NCI-H128 (cell line): ENCODE results near the gene NUDT13.
A peak's percentile ranks its signal among the peaks of the same experiment; 100 is the strongest.

Experiments used
- DNase-seq: peaks from one replicate; lab custom pipeline; 2025; ENCODE audit not compliant: unreplicated experiment; lab: John Stamatoyannopoulos, UW

NUDT13 gene

GRCh38 chr10:73110345-73110849 lies at the start of gene NUDT13:
NUDT13 (plus strand) TSS chr10:73110455; CDS start chr10:73114366, 3,911 bp downstream.
- no peak for DNase-seq

DNA sequence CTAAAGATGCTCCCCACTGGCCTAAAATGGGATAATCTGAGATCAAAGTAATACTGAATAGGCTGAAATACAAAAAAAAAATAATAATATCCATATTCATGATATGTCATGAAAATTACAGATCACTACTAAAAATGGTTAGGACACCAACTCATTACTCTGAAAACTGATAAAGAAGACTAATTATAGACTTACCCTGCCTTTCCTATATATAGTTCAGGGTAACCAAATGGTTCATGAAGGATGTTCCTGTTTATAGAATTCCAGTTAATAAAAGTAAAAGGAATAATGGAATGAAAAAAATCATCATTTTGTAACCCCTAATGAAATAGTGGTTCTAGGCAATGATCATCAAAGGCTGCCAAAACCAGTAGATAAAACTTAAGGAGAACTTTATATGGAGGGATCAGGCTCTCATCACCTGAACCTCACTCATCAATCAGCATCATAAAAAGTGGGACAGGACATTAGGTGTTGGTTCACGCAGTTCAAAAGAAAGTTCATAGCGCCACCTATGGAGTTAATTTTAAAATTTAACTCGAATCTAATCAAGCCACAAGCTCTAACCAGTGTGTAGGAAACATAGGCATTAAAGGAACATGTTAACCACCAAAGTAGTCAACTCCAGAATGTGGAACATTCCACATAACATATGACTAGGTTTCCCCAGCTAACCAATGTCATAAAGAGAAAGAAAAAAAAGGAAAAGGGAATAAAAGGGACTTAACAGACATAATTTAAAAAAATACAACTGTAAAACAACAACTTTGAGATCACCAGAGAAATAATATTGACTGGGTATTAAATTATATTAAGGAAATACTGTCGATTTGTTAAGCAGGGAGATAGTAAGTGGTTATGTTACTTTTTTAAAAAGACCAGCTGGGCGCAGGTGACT lies 49.3 kb upstream of the NUDT13 start:
- DNase-seq = no peak

GRCh38 chr10:73061743-73062142 lies 48.5 kb upstream of the NUDT13 start:
- no peak for DNase-seq

DNA sequence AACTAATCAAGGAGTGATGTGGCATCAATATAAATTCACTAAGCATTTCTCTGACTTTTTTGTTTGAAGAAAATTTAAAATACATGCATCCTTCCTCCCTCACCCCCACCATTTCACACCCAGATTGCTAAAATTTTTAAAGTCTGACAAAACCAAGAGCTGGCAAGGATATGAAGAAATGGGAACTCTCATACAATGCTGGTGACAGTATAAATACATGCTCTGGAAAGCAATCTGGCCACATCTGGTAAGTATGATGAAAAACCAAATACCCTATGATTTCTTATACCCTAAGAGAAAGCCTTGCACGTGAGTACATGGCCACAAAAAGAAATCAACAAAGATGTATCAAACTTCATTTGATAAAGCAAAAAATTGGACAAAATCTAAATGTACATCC lies 44.8 kb upstream of the NUDT13 start:
- no peak for DNase-seq

DNA sequence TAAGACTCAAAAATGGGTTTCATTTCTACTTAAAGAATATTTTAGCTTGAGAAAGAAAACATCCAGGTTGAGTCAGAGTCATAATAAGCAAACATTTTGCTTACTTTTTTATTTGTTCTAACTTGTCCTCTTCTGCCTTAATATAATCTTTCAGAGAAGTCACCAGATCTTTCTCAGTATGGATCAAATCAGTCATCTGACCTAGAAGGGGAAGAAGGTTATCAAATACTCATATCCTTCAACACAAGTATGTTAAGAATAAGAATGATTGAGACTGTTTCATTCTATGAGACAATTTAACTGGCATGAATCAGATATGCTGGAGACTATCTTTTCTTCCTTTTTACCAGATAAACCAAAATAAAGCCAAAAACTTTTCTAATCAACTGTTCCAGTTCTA lies 36.6 kb upstream of the NUDT13 start:
- DNase-seq = no peak

DNA sequence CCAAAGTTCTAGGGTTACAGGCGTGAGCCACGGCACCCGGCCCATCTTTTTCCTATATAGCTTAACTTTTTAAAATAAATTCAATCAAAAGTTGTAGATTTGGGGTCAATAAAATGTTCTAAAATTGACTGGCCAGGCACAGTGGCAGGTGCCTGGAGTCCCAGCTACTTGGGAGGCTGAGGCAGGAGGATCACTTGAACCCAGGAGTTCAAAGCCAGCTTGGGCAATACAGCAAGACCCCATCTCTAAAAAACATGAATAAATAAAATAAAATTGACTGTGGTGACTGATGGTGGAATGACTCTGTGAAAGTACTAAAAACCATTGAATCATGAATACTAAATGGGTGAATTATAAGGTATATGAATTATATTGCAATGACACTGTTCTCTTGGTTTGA lies 34.4 kb upstream of the NUDT13 start:
- DNase-seq = no peak

- no peak for DNase-seq
Measured at GRCh38 chr10:73076360-73077183, 33.7 kb upstream of the NUDT13 start.

DNA sequence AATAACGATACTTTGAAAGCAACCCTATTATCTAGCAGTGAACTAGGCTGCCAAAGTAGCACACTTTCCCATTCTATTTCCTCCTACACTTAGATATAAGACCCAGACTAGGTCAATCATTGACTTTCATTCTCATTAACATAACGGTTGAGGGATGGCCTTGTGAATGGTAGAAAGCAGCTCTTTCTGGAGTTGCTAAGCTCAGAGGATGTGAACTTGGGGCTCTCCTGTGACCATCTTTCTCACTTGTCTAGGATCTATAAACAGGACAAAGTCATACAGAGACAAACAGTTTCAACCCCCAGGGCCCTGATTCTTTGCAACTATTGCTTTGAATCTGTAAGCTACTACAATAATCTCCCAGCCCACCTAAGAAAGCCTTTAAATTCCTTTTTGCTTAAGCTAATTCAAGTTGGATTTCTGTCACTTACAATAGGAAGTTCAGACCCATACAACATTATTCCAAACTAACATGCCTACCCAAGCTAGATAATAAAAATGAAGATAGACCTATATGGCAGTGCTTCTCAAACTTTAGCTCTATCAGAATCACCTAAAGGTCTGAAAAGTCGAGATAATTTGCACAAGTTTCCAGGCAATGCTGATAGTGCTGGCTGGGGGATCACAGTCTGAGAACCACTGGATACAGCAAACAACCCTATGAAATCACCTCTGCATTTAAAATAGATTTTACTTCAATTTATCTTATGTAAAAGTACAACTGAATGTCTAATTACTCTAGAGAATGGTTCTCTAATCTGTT lies 30.3 kb upstream of the NUDT13 start:
- no peak for DNase-seq

DNA sequence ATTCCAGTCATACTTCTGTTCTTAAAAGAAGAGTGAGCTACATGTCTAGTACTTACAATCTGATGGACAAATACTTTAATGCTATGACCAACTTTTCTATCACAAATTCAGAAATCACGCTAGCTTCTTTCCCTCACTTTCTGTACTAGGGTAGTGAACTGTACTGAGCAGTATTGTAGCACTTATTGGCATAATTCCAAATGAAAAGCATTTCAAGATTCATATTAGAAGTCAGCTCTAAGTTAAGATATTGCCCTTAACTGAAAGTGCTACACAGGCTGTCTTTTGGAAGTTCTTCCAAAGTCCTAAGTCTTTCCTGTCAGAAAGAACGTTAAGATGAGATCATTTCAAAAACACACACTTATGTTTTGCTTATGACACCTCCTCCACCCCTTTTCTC lies 27.0 kb upstream of the NUDT13 start:
- no peak for DNase-seq

- no peak for DNase-seq
Measured at GRCh38 chr10:73084209-73084608, 26.0 kb upstream of the NUDT13 start.

GRCh38 chr10:73086816-73087215 lies 23.4 kb upstream of the NUDT13 start:
- DNase-seq = no peak

DNA sequence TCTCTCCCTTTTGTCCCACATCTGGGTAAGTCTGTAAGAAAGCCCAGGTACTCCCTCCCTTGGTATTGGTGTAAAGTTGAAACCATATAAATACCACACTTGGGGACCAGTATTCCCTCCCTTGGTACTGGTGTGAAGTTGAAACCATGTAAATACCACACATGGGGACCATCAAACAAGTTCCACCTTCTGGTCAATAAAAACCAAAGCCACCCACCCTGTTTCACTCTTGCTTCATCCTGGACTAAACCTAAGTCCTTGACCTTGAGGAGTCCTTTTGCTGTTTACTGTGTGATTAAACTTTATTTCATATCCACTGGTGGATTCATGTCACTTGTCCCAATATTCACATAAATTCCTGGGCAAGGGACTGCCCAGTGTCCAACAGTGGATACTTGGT lies 22.0 kb upstream of the NUDT13 start:
- DNase-seq = no peak

GRCh38 chr10:73092830-73093229 lies 17.4 kb upstream of the NUDT13 start:
- no peak for DNase-seq

DNA sequence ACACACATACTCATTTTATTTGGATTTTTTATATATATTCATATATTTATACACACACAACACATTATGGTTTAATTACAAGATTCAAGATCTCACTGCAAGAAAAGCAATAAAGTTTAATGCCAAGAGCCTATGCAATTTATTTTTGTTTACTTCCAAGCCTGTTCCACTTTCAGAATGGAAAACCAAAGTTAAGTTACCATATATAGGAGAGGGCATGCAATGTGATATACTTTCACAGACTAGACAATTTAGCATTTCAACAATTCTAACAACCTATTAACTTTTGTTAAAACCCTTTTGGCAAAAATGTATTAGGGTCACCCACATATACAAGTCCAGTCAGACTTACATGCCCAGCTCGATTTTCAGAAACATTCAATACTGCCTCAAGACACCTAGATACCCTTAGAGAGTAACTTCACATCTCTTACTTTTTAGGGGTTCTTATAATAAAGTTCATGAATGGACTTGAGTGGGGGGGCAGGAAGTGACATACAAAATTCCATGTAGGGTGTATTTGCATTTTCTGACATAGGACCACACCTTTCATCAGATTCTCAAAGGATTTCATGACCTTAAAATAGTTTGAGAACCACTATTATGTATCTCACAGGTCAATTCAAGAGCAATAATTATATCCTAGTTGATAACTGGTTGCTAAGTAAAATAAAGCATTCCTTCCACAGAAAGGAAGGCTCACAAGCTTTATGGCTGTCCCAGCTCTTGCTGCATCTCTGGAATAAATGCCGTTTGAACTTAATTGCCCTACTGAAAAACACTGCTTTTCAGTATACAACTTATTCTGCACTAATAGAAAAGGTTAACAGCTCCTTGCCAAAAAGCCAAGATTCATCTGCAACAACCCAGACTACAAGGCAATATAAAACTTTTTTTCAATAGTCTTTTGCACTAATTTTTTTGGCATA lies 16.1 kb upstream of the NUDT13 start:
- no peak for DNase-seq

DNA sequence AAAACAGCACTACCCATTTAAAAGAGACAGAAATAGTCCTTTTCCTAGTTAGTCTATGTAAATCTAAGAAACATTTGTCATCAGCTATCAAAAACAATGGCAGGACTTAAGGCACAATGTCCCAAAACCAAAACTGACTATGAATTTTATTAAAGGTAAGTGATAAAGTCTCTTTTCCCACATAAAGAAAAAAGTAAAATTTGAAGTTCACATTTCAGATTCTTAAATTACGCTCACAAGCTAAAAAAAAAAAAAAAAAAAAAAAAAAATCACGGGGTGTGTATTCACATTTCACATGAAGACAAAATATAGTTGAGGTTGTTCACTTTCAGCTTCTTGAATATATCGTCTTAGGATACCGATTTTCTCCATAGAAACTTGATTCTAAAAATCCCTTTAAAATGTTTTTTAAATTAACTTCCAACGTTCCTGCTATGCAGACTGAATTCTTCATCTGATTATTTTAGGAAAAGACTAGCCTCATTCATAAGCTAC lies 15.2 kb upstream of the NUDT13 start:
- no peak for DNase-seq

- no peak for DNase-seq
Measured at GRCh38 chr10:73095481-73096021, 14.7 kb upstream of the NUDT13 start.

- DNase-seq = peak; percentile 2
Measured at GRCh38 chr10:73096041-73096448, 14.2 kb upstream of the NUDT13 start.

DNA sequence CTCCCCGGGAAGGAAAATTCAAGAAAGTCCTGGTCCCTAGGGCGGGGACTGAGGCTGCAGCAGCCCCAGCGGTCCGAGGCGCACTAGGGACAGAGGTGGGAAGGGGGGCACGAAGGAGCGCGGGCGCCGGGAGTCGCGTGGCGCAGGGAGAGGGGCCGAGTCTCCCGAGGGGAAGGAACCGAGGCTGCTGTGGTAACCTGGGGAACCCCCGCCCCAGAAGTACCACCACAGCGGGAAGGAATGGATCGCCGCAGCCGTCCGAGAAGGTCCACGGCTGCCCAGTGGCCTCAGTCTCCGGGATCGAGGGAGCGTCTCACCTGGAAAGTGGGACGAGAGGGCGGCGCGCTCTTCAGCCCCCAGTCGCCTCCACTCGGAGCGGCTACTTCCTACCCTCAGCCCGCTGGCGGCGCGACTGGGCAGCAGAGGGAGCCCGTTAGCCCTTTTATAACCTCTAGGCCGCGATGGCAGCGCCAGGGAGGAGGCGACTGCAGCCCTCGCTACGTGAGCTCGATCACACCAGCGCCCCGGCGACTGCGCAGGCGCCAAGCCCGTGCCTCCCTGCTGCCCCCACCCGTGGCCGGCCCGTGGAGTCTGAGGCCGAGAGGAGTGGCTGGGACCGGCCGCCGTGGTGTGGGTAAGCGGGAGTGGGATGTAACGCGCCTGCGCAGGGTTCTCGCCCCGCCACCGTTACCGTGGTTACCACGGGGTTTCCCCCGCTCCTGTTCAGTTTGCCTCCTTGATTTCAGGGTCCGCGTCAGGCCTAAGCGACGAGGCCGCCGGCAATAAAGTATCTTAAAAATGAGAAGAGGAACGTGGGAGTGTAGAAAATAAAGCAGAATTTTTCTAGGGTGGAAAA lies 13.6 kb upstream of the NUDT13 start, which contains the start of gene P4HA1:
P4HA1 (minus strand) TSS at position 418 of the 856 bp plus-strand sequence. CDS start 21,983 bp downstream, outside the sequence.
- DNase-seq = peak; percentile 92

DNA sequence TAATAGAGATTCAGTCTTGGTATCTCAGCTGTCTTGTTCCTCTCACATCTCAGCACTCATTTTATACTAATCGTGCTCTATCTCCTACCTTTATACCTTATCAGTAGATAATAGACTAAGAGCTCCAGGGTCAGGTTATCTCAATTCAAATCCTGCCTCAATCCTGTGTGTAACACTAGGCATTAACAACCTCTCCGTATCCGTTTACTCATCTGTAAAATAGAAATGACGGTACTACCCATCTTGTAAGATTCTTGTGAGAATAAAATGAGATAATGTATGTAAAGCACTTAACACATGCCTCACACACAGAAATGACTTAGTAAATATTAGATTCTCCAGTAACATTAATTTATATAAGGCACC lies 13.0 kb upstream of the NUDT13 start:
- DNase-seq = no peak
